Bronchial epithelial cell (primary cell): Measurements from ENCODE around the gene HDAC4. TPM values are rescaled to one million over a fixed set of nuclear protein-coding genes. Genes with fewer than 3 reads are reported as not detected.

Experiments used
- DNase-seq: peaks from one replicate; pipeline ENCODE4 v3.0.0-alpha.2; 2010; ENCODE audit warnings: low read depth
- FAIRE-seq: peaks from 2 replicates; lab custom pipeline; 2011; peaks lifted over from hg19 to GRCh38; lab: Jason Lieb, UNC
- H3K27me3 ChIP-seq: 2 replicates; pipeline ENCODE4 v1.5.1; 2011; ENCODE audit warnings: low read length; ENCODE audit not compliant: control insufficient read depth, insufficient read depth
- H3K36me3 ChIP-seq: 2 replicates; pipeline ENCODE4 v1.5.1; 2011; ENCODE audit warnings: low read length; ENCODE audit not compliant: control insufficient read depth, insufficient read depth
- H3K4me3 ChIP-seq: 2 replicates; pipeline ENCODE4 v1.5.1; 2011; ENCODE audit warnings: mild to moderate bottlenecking, low read depth, low read length, control low read depth
- CTCF ChIP-seq: IDR thresholded peaks from 2 replicates; pipeline ENCODE4 v1.5.1; 2011; ENCODE audit warnings: mild to moderate bottlenecking, moderate library complexity, low read length, control low read depth, inconsistent platforms; ENCODE audit not compliant: insufficient read depth, severe bottlenecking
- total RNA-seq: library from RNA; depleted of rRNA; stranded (reverse); fragments of >200 nt; gene quantifications from 2 replicates; pipeline ENCODE4 v1.2.1, GENCODE V29; 2014

HDAC4 gene
- total RNA-seq, 1 donor from 2014 or later, result 5.3 TPM

GRCh38 chr2:239378021-239378917 lies 22.6 kb downstream of the HDAC4 start:
- Histone ChIP-seq H3K36me3 (peaks cover 1% of the 10 kb centered on the region), H3K27me3 (no peaks in the 10 kb centered on the region), H3K4me3 (no peak overlapping the region)
- FAIRE-seq, result no peak
- no peak for TF ChIP-seq CTCF
- DNase-seq, result no peak

- DNase-seq, result no peak
- H3K27me3 ChIP-seq, result no peaks in the 10 kb centered on the region
- TF ChIP-seq CTCF, result no peak
- no peak overlapping the region for H3K4me3 ChIP-seq
- H3K36me3 ChIP-seq, result peaks cover 1% of the 10 kb centered on the region
- no peak for FAIRE-seq
These were observed 23.2 kb downstream of the HDAC4 start for GRCh38 chr2:239377591-239377990.

- peaks cover 1% of the 10 kb centered on the region for H3K36me3 ChIP-seq
- DNase-seq (no peak), FAIRE-seq (no peak)
- no peak for TF ChIP-seq CTCF
- H3K4me3 ChIP-seq, result no peak overlapping the region
- H3K27me3 ChIP-seq, result no peaks in the 10 kb centered on the region
These were observed 23.8 kb downstream of the HDAC4 start for GRCh38 chr2:239376942-239377531.

GRCh38 chr2:239376351-239376750 lies 24.5 kb downstream of the HDAC4 start:
- Histone ChIP-seq H3K4me3 (no peak overlapping the region), H3K27me3 (no peaks in the 10 kb centered on the region), H3K36me3 (peaks cover 1% of the 10 kb centered on the region)
- no peak for FAIRE-seq
- no peak for TF ChIP-seq CTCF
- DNase-seq, result no peak

GRCh38 chr2:239375278-239376061 lies 25.4 kb downstream of the HDAC4 start:
- DNase-seq (no peak), FAIRE-seq (no peak)
- H3K4me3 ChIP-seq, result no peak overlapping the region
- peaks cover 1% of the 10 kb centered on the region for H3K36me3 ChIP-seq
- no peak for TF ChIP-seq CTCF
- H3K27me3 ChIP-seq, result no peaks in the 10 kb centered on the region
